ENCODE measurements around the gene PAQR6. TPM values are rescaled to one million over a fixed set of nuclear protein-coding genes. Genes with fewer than 3 reads are reported as not detected.

Gene PAQR6
- total RNA-seq, 4 donors from 2014 or later = 2.0 to 8.4 (median 4.6) TPM

GRCh38 chr1:156276532-156276931, 28.7 kb upstream of the PAQR6 start:
- intact Hi-C loops (cut with DNase I; ENCODE audit: low total_unique reads) = no loop called here
- DNase-seq (ENCODE audit: low spot score in 2 of 2) = no peak
- no peak for TF ChIP-seq POLR2A (IDR thresholded peaks at IDR 0.05)
- TF ChIP-seq, protein P1, sequence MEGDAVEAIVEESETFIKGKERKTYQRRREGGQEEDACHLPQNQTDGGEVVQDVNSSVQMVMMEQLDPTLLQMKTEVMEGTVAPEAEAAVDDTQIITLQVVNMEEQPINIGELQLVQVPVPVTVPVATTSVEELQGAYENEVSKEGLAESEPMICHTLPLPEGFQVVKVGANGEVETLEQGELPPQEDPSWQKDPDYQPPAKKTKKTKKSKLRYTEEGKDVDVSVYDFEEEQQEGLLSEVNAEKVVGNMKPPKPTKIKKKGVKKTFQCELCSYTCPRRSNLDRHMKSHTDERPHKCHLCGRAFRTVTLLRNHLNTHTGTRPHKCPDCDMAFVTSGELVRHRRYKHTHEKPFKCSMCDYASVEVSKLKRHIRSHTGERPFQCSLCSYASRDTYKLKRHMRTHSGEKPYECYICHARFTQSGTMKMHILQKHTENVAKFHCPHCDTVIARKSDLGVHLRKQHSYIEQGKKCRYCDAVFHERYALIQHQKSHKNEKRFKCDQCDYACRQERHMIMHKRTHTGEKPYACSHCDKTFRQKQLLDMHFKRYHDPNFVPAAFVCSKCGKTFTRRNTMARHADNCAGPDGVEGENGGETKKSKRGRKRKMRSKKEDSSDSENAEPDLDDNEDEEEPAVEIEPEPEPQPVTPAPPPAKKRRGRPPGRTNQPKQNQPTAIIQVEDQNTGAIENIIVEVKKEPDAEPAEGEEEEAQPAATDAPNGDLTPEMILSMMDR (IDR thresholded peaks at IDR 0.05) = no peak
- H3K4me3 ChIP-seq (ENCODE audit: low read depth, poor library complexity, severe bottlenecking) = no peak overlapping the region

DNA sequence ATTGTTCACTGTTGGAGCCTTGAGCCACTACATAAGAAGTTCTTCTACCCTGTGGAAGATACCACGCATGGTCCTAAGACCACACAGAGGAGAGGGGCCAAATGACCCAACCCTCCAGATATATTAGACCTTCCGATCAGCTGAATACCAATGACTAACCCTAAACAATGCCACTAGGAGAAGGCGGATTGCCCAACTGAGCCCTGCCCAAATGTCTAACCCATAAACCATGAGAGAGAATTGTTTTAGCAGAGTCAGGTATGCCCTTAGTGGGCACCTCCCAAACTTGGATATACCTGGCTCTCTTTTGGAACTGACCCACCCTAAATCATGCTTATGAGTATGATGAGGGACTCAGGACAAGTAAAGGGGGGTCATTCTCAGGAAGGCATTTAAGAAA, 22.5 kb upstream of the PAQR6 start:
- TF ChIP-seq POLR2A (IDR thresholded peaks at IDR 0.05) = no peak
- TF ChIP-seq, protein P1 (IDR thresholded peaks at IDR 0.05) = no peak
- intact Hi-C loops (cut with DNase I; ENCODE audit: low total_unique reads) = no loop called here
- no peak overlapping the region for H3K4me3 ChIP-seq (ENCODE audit: low read depth, poor library complexity, severe bottlenecking)
- no peak for DNase-seq (ENCODE audit: low spot score in 2 of 2)
- WGBS, 2 donors = 87 to 88% methylated on average over 3 of the region's 3 CpGs

DNA sequence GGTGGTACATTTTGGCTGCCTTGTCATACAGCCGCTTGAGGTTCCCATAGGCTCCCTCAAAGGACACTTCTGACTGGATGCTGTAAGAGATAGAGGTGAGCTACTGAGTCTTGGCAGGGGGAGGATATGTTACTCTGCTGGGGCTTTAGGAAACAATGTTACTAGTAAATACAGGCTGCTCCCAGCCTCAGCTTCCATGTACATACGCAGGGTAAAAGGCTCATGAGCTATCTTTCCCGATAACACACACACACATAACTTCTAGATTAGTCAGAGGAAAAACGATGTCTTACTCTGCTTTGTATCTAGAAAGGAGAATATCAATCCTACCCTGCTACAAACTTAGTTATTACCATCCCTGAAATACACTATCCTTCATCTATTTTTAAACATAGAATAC, 20.5 kb upstream of the PAQR6 start:
- intact Hi-C loops (cut with DNase I; ENCODE audit: low total_unique reads) = no loop called here
- DNase-seq (ENCODE audit: low spot score in 2 of 2) = no peak
- TF ChIP-seq, protein P1 (IDR thresholded peaks at IDR 0.05) = no peak
- TF ChIP-seq POLR2A (IDR thresholded peaks at IDR 0.05) = no peak
- H3K4me3 ChIP-seq (ENCODE audit: low read depth, poor library complexity, severe bottlenecking) = no peak overlapping the region
- 86 to 91% methylated on average over 4 of the region's 4 CpGs for WGBS, 2 donors

DNA sequence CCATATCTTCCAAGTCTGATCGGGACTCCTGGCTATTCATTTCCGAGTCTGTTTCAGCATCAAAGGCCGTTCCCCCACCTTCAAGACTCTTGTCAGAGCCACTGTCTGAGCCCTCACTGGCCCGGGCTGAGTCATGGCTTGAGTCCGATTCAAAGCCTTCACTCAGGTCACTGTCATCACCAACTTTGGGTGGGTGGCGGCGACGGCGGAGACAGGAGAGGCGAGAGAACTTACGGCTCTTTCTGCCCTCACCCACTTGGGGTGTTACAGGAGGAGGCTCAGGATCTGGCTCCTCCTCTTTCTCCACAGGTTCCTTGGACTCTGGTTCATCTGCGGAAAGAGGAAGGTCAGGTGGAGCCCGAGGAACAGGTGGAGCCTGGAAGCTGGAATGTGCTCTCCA, 18.2 kb upstream of the PAQR6 start:
- WGBS, 2 donors = 86 to 87% methylated on average over 13 of the region's 13 CpGs
- TF ChIP-seq, protein P1 (IDR thresholded peaks at IDR 0.05) = no peak
- no peak for TF ChIP-seq POLR2A (IDR thresholded peaks at IDR 0.05)
- intact Hi-C loops (cut with DNase I; ENCODE audit: low total_unique reads) = no loop called here
- no peak overlapping the region for H3K4me3 ChIP-seq (ENCODE audit: low read depth, poor library complexity, severe bottlenecking)
- no peak for DNase-seq (ENCODE audit: low spot score in 2 of 2)

- WGBS, 2 donors = 87 to 97% methylated on average over 9 of the region's 9 CpGs
- H3K4me3 ChIP-seq (ENCODE audit: low read depth, poor library complexity, severe bottlenecking) = no peak overlapping the region
- intact Hi-C loops (cut with DNase I; ENCODE audit: low total_unique reads) = no loop called here
- TF ChIP-seq, protein P1 (IDR thresholded peaks at IDR 0.05) = no peak
- TF ChIP-seq POLR2A (IDR thresholded peaks at IDR 0.05) = no peak
- DNase-seq (ENCODE audit: low spot score in 2 of 2) = no peak
Measured at GRCh38 chr1:156263288-156263655, 15.4 kb upstream of the PAQR6 start.

DNA sequence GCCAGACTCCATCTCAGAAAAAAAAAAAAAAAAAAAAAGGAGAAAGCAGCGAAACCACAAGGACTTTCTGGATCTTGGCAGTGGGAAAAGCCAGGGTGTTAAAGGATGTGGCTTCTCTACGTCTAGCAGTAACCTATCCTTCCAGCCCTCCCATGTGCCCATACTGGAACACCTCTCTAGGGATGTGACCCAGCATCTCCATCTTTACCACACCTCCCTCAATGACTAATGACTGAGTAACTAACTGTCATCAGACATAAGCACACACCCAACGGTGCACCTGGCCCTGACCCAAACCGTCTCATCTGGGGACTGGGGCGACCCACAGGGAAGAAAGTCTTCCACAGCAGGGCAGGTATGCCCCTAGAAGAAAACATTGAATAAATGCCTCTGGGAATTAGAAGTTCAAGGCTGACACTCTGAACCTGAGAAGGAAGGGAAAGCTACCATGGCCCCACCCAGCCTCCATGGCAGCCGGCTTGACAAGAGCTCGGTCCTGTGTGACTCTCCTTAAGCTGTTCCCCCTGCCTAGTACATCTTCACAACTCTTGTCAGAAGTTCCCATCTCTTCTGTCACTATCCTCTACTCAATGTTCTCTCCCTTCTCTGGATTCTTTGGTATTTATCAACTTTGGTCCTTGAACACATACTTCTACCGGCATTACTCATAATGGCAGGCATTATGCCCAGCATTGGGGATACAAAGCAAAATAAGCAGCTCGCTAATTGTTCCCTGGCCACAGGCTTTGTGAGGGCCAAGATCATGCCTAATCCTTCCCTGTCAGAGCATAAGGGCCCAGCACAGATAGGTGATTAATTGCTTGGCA, 14.8 kb upstream of the PAQR6 start:
- TF ChIP-seq POLR2A (IDR thresholded peaks at IDR 0.05) = no peak
- TF ChIP-seq, protein P1 (IDR thresholded peaks at IDR 0.05) = no peak
- DNase-seq (ENCODE audit: low spot score in 2 of 2) = no peak
- H3K4me3 ChIP-seq (ENCODE audit: low read depth, poor library complexity, severe bottlenecking) = no peak overlapping the region
- intact Hi-C loops (cut with DNase I; ENCODE audit: low total_unique reads) = no loop called here
- 46 to 55% methylated on average over 9 of the region's 9 CpGs for WGBS, 2 donors

All from lower leg skin (tissue), 4 donors.